IMR-90 (cell line): ENCODE measurements around the gene DSTYK. TPM values are rescaled to one million over a fixed set of nuclear protein-coding genes. Genes with fewer than 3 reads are reported as not detected.

Source experiments
- ATAC-seq: fragments of 200-7000 bp; cut with Tn5 transposase; 2 replicates; pipeline ENCODE4 v1.9.1; 2020; ENCODE audit warnings: low read depth, mild to moderate bottlenecking, moderate library complexity
- BruUV-seq: library from RNA; stranded (reverse); fragments of 400-500 nt; replicated peaks from 2 replicates; lab custom pipeline; 2021; lab: Mats Ljungman, UMichigan
- CTCF ChIA-PET: fragments of 300-600 bp; formaldehyde crosslinking; extraction: SDS; loops from one replicate; lab custom pipeline; 2021; ENCODE audit warnings: antibody characterized with exemption; lab: Yijun Ruan, JAX
- POLR2A ChIA-PET: fragments of 300-600 bp; sonication (Branson Sonifier 250); formaldehyde crosslinking; loops from one replicate; lab custom pipeline; 2022; ENCODE audit warnings: antibody characterized with exemption; ENCODE audit not compliant: unreplicated experiment; lab: Charles Lee
- DNase-seq: peaks from one replicate; pipeline ENCODE4 v3.0.0; 2013
- H2AFZ ChIP-seq: replicated peaks from 2 replicates; pipeline ENCODE3; 2013; ENCODE audit warnings: low read length, mild to moderate bottlenecking; ENCODE audit not compliant: poor library complexity
- H2AK5ac ChIP-seq: 2 replicates; pipeline ENCODE4 v1.6.1; 2013; ENCODE audit warnings: low read depth, low read length, inconsistent platforms
- H2AK9ac ChIP-seq: replicated peaks from 2 replicates; pipeline ENCODE3; 2013; ENCODE audit warnings: mild to moderate bottlenecking, low read depth, low read length, moderate library complexity; ENCODE audit not compliant: poor library complexity
- H2BK120ac ChIP-seq: 2 replicates; pipeline ENCODE4 v1.6.1; 2013; ENCODE audit warnings: low read depth, low read length, inconsistent platforms
- H2BK15ac ChIP-seq: 3 replicates; pipeline ENCODE4 v1.6.1; 2013; ENCODE audit warnings: low read depth, low read length, inconsistent platforms
- H2BK20ac ChIP-seq: 2 replicates; pipeline ENCODE4 v1.6.1; 2013; ENCODE audit warnings: low read depth, mild to moderate bottlenecking, inconsistent platforms, low read length, moderate library complexity
- H2BK5ac ChIP-seq: 2 replicates; pipeline ENCODE4 v1.6.1; 2013; ENCODE audit warnings: mild to moderate bottlenecking, low read depth, low read length, inconsistent platforms; ENCODE audit not compliant: poor library complexity, severe bottlenecking
- H3K14ac ChIP-seq: replicated peaks from 2 replicates; pipeline ENCODE4 v1.6.1; 2013; ENCODE audit warnings: low read depth, low read length, inconsistent platforms
- H3K18ac ChIP-seq: 2 replicates; pipeline ENCODE4 v1.6.1; 2013; ENCODE audit warnings: low read depth, low read length, control low read depth
- H3K23ac ChIP-seq: 2 replicates; pipeline ENCODE4 v1.6.1; 2013; ENCODE audit warnings: low read depth, low read length, inconsistent platforms
- H3K27ac ChIP-seq: 2 replicates; pipeline ENCODE4 v1.5.1; 2013; ENCODE audit warnings: mild to moderate bottlenecking, control low read depth, low read length; ENCODE audit not compliant: insufficient read depth
- H3K27me3 ChIP-seq: 2 replicates; pipeline ENCODE4 v1.6.1; 2013; ENCODE audit warnings: low read length; ENCODE audit not compliant: control insufficient read depth, insufficient read depth
- H3K36me3 ChIP-seq: 2 replicates; pipeline ENCODE4 v1.6.1; 2013; ENCODE audit warnings: low read length, mixed read lengths; ENCODE audit not compliant: control insufficient read depth, insufficient read depth
- H3K4ac ChIP-seq: 2 replicates; pipeline ENCODE4 v1.6.1; 2013; ENCODE audit warnings: low read depth, low read length, inconsistent platforms
- H3K4me1 ChIP-seq: 2 replicates; pipeline ENCODE4 v1.6.1; 2013; ENCODE audit warnings: low read length, mixed read lengths; ENCODE audit not compliant: control insufficient read depth, insufficient read depth
- H3K4me2 ChIP-seq: 2 replicates; pipeline ENCODE4 v1.6.1; 2013; ENCODE audit warnings: low read depth, mild to moderate bottlenecking, control low read depth, low read length, moderate library complexity
- H3K4me3 ChIP-seq: 2 replicates; pipeline ENCODE4 v1.5.1; 2013; ENCODE audit warnings: low read depth, mild to moderate bottlenecking, control low read depth, low read length, moderate library complexity; ENCODE audit not compliant: insufficient read depth
- H3K56ac ChIP-seq: 2 replicates; pipeline ENCODE4 v1.6.1; 2013; ENCODE audit warnings: low read length, inconsistent platforms; ENCODE audit not compliant: insufficient read depth; ENCODE audit errors: extremely low read depth
- H3K79me1 ChIP-seq, 2 experiments: 2 replicates each; pipeline ENCODE4 v1.6.1; 2013; ENCODE audit warnings: low read length in 2 of 2, inconsistent platforms in 1 of 2, low read depth in 1 of 2
- H3K9ac ChIP-seq: 2 replicates; pipeline ENCODE4 v1.6.1; 2013; ENCODE audit warnings: low read depth, low read length, control low read depth
- H3K9me1 ChIP-seq: 2 replicates; pipeline ENCODE4 v1.6.1; 2013; ENCODE audit warnings: low read length, inconsistent platforms; ENCODE audit not compliant: insufficient read depth
- H3K9me3 ChIP-seq: 2 replicates; pipeline ENCODE4 v1.6.1; 2013; ENCODE audit warnings: low read length; ENCODE audit not compliant: control insufficient read depth, insufficient read depth
- H4K20me1 ChIP-seq: 2 replicates; pipeline ENCODE4 v1.6.1; 2013; ENCODE audit warnings: low read length, inconsistent platforms; ENCODE audit not compliant: insufficient read depth
- H4K5ac ChIP-seq: 2 replicates; pipeline ENCODE4 v1.6.1; 2013; ENCODE audit warnings: mild to moderate bottlenecking, low read depth, low read length, control low read depth
- H4K8ac ChIP-seq, 2 experiments: 2 replicates each; pipeline ENCODE4 v1.6.1; 2013; ENCODE audit warnings: low read depth in 2 of 2, low read length in 2 of 2, control low read depth in 1 of 2, inconsistent platforms in 1 of 2
- H4K91ac ChIP-seq: 2 replicates; pipeline ENCODE4 v1.6.1; 2013; ENCODE audit warnings: low read depth, low read length, inconsistent platforms; ENCODE audit not compliant: insufficient read depth
- BHLHE40 ChIP-seq: fragments of 150-350 bp; IDR thresholded peaks from 2 replicates; pipeline ENCODE4 v1.6.1; 2016; ENCODE audit warnings: mild to moderate bottlenecking, low read depth, low read length
- WGBS, 2 experiments: methylation state at CpG; one replicate each; pipeline versions ENCODE4 v1.1.5 to v1.1.7; 2013; ENCODE audit warnings: missing lambda C conversion rate in 2 of 2; ENCODE audit not compliant: insufficient read length in 1 of 2; ENCODE audit errors: extremely low coverage in 2 of 2; 5-methylcytosine and 5-hydroxymethylcytosine counted together
- dilution Hi-C: fragments of 300-500 bp; cut with HindIII; formaldehyde crosslinking; loops from one replicate; pipeline ENCODE4 v1.14.3; 2018; ENCODE audit warnings: low sequenced_read_pairs; ENCODE audit not compliant: unreplicated experiment
- in situ Hi-C: fragments of 300-500 bp; cut with MboI; formaldehyde crosslinking; loops from 3 replicates; pipeline ENCODE4 v1.14.3; 2019; ENCODE audit warnings: low sequenced_read_pairs, inconsistent platforms, mixed read lengths
- intact Hi-C: fragments of 100-400 bp; cut with micrococcal nuclease; formaldehyde crosslinking; loops from 2 replicates; pipeline ENCODE4 v1.10.0; 2022
- polyA plus RNA-seq, 3 experiments: library from polyadenylated mRNA; depleted of rRNA; stranded (reverse); fragments of >200 nt; gene quantifications; 2 replicates each; pipeline ENCODE4 v1.2.3, GENCODE V29; 2012; ENCODE audit warnings: low replicate concordance in 1 of 3
- total RNA-seq: library from RNA; depleted of rRNA; stranded (reverse); fragments of >200 nt; gene quantifications from 2 replicates; pipeline ENCODE4 v1.2.3, GENCODE V29; 2012

The DSTYK gene
- total and polyA plus RNA-seq, 2 of the 4 experiments (the other 2 are of a cell fraction): 8.0 to 18.3 TPM

DNA sequence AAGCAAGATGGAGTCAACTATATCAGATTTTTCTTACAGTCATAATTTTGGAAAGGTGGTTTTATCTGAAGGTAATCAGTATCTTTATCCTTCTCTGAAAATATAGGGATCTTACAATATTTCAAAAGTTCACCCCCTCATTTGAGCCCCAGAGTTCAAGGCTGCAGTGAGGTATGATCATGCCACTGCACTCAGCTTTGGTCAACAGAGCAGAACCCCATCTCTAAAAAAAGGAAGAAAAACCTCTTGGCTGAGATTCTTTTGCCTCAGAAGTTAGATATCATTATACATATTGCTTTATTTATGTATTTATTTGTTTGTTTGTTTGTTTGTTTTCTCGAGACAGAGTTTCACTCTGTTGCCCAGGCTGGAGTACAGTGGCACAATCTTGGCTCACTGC lies 78.2 kb downstream of the DSTYK start:
- Histone ChIP-seq H2AK9ac (no peak overlapping the region), H2BK15ac (no peak overlapping the region), H3K27ac (no peak overlapping the region), H3K9me3 (no peaks in the 10 kb centered on the region), H4K8ac (no peak overlapping the region), H3K9ac (no peak overlapping the region), H2AK5ac (no peak overlapping the region), H3K18ac (no peak overlapping the region), H3K4me1 (no peaks in the 10 kb centered on the region), H2BK5ac (no peak overlapping the region), H3K79me1 (no peaks in the 10 kb centered on the region), H3K4me3 (no peak overlapping the region), H3K23ac (no peak overlapping the region), H3K14ac (no peak overlapping the region), H4K91ac (no peak overlapping the region), H2AFZ (no peak overlapping the region), H3K27me3 (no peaks in the 10 kb centered on the region), H3K4me2 (no peak overlapping the region), H4K5ac (no peak overlapping the region), H2BK20ac (no peak overlapping the region), H3K36me3 (no peaks in the 10 kb centered on the region), H2BK120ac (no peak overlapping the region), H3K4ac (no peak overlapping the region), H4K20me1 (no peaks in the 10 kb centered on the region), H3K56ac (no peak overlapping the region), H3K9me1 (0 out of 2 replicates have a peak, but pooled peaks cover 5% of the 10 kb centered on the region)
- POLR2A ChIA-PET: no interaction called here
- in situ Hi-C loops: no loop called here
- no peak for ATAC-seq
- dilution Hi-C loops: no loop called here
- no CpG with 5 or more reads among the region's 1 CpG for WGBS, 2 experiments
- intact Hi-C loops: no loop called here
- CTCF ChIA-PET: interaction anchor here (1.4 kb wide), 1 partner anchor 12 kb away, joined by 4 read pairs; no protein-coding TSS in a partner anchor
- no peak for DNase-seq
- TF ChIP-seq BHLHE40: no peak
- BruUV-seq: no TSS peak
